Gastroesophageal sphincter (tissue), 4 donors: ENCODE results near the gene VHLL. TPM values are rescaled to one million over a fixed set of nuclear protein-coding genes. Genes with fewer than 3 reads are reported as not detected.

Source experiments
- ATAC-seq: fragments of 150-250 bp; one replicate; pipeline ENCODE4 v1.9.1; 2016; ENCODE audit warnings: mild to moderate bottlenecking, moderate library complexity
- H3K27ac ChIP-seq, 4 donors: fragments of 200-600 bp; sonication (generic) in 3 of 4; 1 replicate in 3 of 4; 2 replicates in 1 of 4; pipeline ENCODE4 v1.5.1; 2016 to 2019
- H3K27me3 ChIP-seq: fragments of 200-600 bp; sonication (generic); one replicate; pipeline ENCODE4 v1.5.1; 2019
- H3K36me3 ChIP-seq, 2 donors: fragments of 200-600 bp; sonication (generic); one replicate each; pipeline ENCODE4 v1.5.1; 2019; ENCODE audit warnings: control low read depth in 1 of 2
- H3K4me1 ChIP-seq, 3 donors: fragments of 200-600 bp; sonication (generic); 1 replicate in 2 of 3; 2 replicates in 1 of 3; pipeline ENCODE4 v1.5.1; 2016 to 2019; ENCODE audit warnings: control low read depth in 2 of 3
- H3K4me3 ChIP-seq, 2 donors: fragments of 200-600 bp; sonication (generic); one replicate each; pipeline ENCODE4 v1.5.1; 2019; ENCODE audit warnings: mild to moderate bottlenecking in 1 of 2, moderate library complexity in 1 of 2
- H3K9me3 ChIP-seq, 3 donors: fragments of 200-600 bp; sonication (generic); one replicate each; pipeline ENCODE4 v1.5.1; 2017 to 2019; ENCODE audit warnings: control low read depth in 2 of 3
- CTCF ChIP-seq, 4 experiments: fragments of 200-600 bp in 2 of 4; fragments of 450-650 bp in 2 of 4; sonication (generic) in 1 of 4; IDR thresholded peaks; one replicate each; pipeline ENCODE4 v1.5.1; 2017 to 2019; ENCODE audit warnings: antibody characterized with exemption in 4 of 4, mild to moderate bottlenecking in 2 of 4, moderate library complexity in 2 of 4
- EP300 ChIP-seq: sonication (generic); formaldehyde crosslinking; IDR thresholded peaks from one replicate; pipeline ENCODE4 v1.6.1; 2017; ENCODE audit warnings: antibody characterized with exemption, mild to moderate bottlenecking
- POLR2A ChIP-seq, 2 donors: fragments of 450-650 bp; IDR thresholded peaks; one replicate each; pipeline ENCODE4 v1.6.1; 2017; ENCODE audit warnings: antibody characterized with exemption in 2 of 2, mild to moderate bottlenecking in 2 of 2, moderate library complexity in 1 of 2
- POLR2AphosphoS5 ChIP-seq: sonication (generic); formaldehyde crosslinking; IDR thresholded peaks from one replicate; pipeline ENCODE4 v1.6.1; 2017; ENCODE audit warnings: antibody characterized with exemption
- WGBS, 2 donors: methylation state at CpG; one replicate each; pipeline ENCODE4 v1.1.5; 2018; ENCODE audit warnings: low coverage in 1 of 2; 5-methylcytosine and 5-hydroxymethylcytosine counted together
- total RNA-seq, 4 donors: library from RNA; depleted of rRNA; stranded (reverse); fragments of >200 nt; gene quantifications; one replicate each; pipeline ENCODE4 v1.1.0, GENCODE V29; 2016

The VHLL gene
- total RNA-seq, 4 donors from 2014 or later, result not detected

DNA sequence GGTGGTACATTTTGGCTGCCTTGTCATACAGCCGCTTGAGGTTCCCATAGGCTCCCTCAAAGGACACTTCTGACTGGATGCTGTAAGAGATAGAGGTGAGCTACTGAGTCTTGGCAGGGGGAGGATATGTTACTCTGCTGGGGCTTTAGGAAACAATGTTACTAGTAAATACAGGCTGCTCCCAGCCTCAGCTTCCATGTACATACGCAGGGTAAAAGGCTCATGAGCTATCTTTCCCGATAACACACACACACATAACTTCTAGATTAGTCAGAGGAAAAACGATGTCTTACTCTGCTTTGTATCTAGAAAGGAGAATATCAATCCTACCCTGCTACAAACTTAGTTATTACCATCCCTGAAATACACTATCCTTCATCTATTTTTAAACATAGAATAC, 30.8 kb downstream of the VHLL start:
- Histone ChIP-seq H3K36me3 (peaks cover 7 to 99% of the 10 kb centered on the region in 2 donors), H3K4me1 (no peaks in the 10 kb centered on the region), H3K4me3 (no peak overlapping the region), H3K9me3 (no peaks in the 10 kb centered on the region), H3K27me3 (no peaks in the 10 kb centered on the region), H3K27ac (no peak overlapping the region)
- no peak for TF ChIP-seq EP300
- TF ChIP-seq POLR2AphosphoS5, result no peak
- TF ChIP-seq CTCF (IDR thresholded peaks at IDR 0.05), result no peak
- TF ChIP-seq POLR2A (IDR thresholded peaks at IDR 0.05), result no peak
- ATAC-seq, result no peak
- WGBS, 2 donors, result 59 to 77% methylated on average over 3 to 4 of the region's 4 CpGs

DNA sequence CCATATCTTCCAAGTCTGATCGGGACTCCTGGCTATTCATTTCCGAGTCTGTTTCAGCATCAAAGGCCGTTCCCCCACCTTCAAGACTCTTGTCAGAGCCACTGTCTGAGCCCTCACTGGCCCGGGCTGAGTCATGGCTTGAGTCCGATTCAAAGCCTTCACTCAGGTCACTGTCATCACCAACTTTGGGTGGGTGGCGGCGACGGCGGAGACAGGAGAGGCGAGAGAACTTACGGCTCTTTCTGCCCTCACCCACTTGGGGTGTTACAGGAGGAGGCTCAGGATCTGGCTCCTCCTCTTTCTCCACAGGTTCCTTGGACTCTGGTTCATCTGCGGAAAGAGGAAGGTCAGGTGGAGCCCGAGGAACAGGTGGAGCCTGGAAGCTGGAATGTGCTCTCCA, 33.1 kb downstream of the VHLL start:
- WGBS, 2 donors, result 89% methylated on average over 5 of the region's 13 CpGs; no CpG with 5 or more reads in 1 of the 2 donors
- Histone ChIP-seq H3K36me3 (peaks cover 7 to 99% of the 10 kb centered on the region in 2 donors), H3K27ac (no peak overlapping the region), H3K4me1 (no peaks in the 10 kb centered on the region), H3K9me3 (no peaks in the 10 kb centered on the region), H3K27me3 (no peaks in the 10 kb centered on the region), H3K4me3 (no peak overlapping the region)
- no peak for ATAC-seq
- TF ChIP-seq POLR2AphosphoS5 (no peak), EP300 (no peak), CTCF (IDR thresholded peaks at IDR 0.05) (no peak)

DNA sequence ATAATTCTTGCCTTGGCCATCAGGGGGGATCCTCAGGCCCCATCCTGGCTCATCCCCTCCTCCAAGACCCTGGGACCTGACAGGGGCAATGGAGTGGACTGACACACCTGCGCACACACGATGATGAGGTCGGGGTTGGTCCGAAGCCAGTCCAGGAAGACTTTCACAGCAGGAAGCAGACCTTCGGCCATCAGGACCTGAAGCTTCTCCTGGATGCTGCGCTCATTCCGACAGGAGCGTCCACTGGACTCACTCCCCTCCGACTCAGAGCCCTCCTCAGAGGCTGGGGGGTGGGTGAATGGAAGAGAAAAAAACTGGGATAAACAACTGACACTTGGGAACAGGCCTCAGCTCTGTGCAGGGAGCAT, 35.8 kb downstream of the VHLL start:
- Histone ChIP-seq H3K27ac (peak overlapping the region in 1 of 4 donors; percentile 2), H3K27me3 (no peaks in the 10 kb centered on the region), H3K9me3 (no peaks in the 10 kb centered on the region), H3K36me3 (peaks cover 20 to 99% of the 10 kb centered on the region in 2 donors), H3K4me1 (no peaks in the 10 kb centered on the region), H3K4me3 (no peak overlapping the region)
- WGBS, 2 donors, result 88% methylated on average over 4 of the region's 9 CpGs; no CpG with 5 or more reads in 1 of the 2 donors
- ATAC-seq, result no peak
- TF ChIP-seq POLR2AphosphoS5 (no peak), POLR2A (IDR thresholded peaks at IDR 0.05) (no peak), CTCF (IDR thresholded peaks at IDR 0.05) (no peak), EP300 (no peak)

GRCh38 chr1:156262461-156263287, 36.4 kb downstream of the VHLL start:
- Histone ChIP-seq H3K27ac (peak overlapping the region in 1 of 4 donors; percentile 11), H3K27me3 (no peaks in the 10 kb centered on the region), H3K36me3 (peaks cover 22 to 99% of the 10 kb centered on the region in 2 donors), H3K4me3 (no peak overlapping the region), H3K9me3 (no peaks in the 10 kb centered on the region), H3K4me1 (no peaks in the 10 kb centered on the region)
- 61 to 62% methylated on average over 7 of the region's 9 CpGs for WGBS, 2 donors
- ATAC-seq, result no peak
- no peak for TF ChIP-seq CTCF (IDR thresholded peaks at IDR 0.05)
- no peak for TF ChIP-seq EP300
- TF ChIP-seq POLR2A (IDR thresholded peaks at IDR 0.05), result no peak
- no peak for TF ChIP-seq POLR2AphosphoS5

- Histone ChIP-seq H3K4me1 (no peaks in the 10 kb centered on the region), H3K27me3 (no peaks in the 10 kb centered on the region), H3K36me3 (peaks cover 17 to 99% of the 10 kb centered on the region in 2 donors), H3K27ac (no peak overlapping the region), H3K9me3 (no peaks in the 10 kb centered on the region), H3K4me3 (no peak overlapping the region)
- TF ChIP-seq POLR2A (IDR thresholded peaks at IDR 0.05) (no peak), EP300 (no peak), POLR2AphosphoS5 (no peak), CTCF (IDR thresholded peaks at IDR 0.05) (no peak)
- 100% methylated on average over 1 of the region's 2 CpGs for WGBS, 2 donors
- ATAC-seq, result no peak
Measured at GRCh38 chr1:156260896-156261295, 38.2 kb downstream of the VHLL start.
